Sigmoid colon (tissue), 7 donors: ENCODE measurements around the gene SYNDIG1. TPM values are rescaled to one million over a fixed set of nuclear protein-coding genes. Genes with fewer than 3 reads are reported as not detected.

Experiments used
- DNase-seq: peaks from one replicate; pipeline ENCODE4 v3.0.0-alpha.2; 2019
- H3K27ac ChIP-seq, 4 donors: fragments of 200-600 bp; sonication (generic); one replicate each; pipeline ENCODE4 v1.5.1; 2016 to 2019; ENCODE audit warnings: mild to moderate bottlenecking in 1 of 4
- H3K27me3 ChIP-seq, 3 donors: fragments of 200-600 bp; sonication (generic); one replicate each; pipeline ENCODE4 v1.5.1; 2019; ENCODE audit warnings: mild to moderate bottlenecking in 1 of 3
- H3K36me3 ChIP-seq, 4 donors: fragments of 200-600 bp; sonication (generic); one replicate each; pipeline ENCODE4 v1.5.1; 2016 to 2019
- H3K4me1 ChIP-seq, 4 donors: fragments of 200-600 bp; sonication (generic); one replicate each; pipeline ENCODE4 v1.5.1; 2017 to 2019
- H3K4me3 ChIP-seq, 4 donors: fragments of 200-600 bp; sonication (generic); one replicate each; pipeline ENCODE4 v1.5.1; 2017 to 2019; ENCODE audit warnings: mild to moderate bottlenecking in 2 of 4, moderate library complexity in 1 of 4
- H3K9me3 ChIP-seq, 4 donors: fragments of 200-600 bp in 3 of 4; sonication (generic) in 3 of 4; one replicate each; pipeline versions ENCODE4 v1.5.1 to v1.6.1; 2013 to 2019
- EP300 ChIP-seq, 4 donors: sonication (generic); formaldehyde crosslinking; IDR thresholded peaks; one replicate each; pipeline ENCODE4 v1.6.1; 2017; ENCODE audit warnings: antibody characterized with exemption in 4 of 4
- POLR2A ChIP-seq, 2 donors: fragments of 450-650 bp; IDR thresholded peaks; one replicate each; pipeline ENCODE4 v1.6.1; 2016; ENCODE audit warnings: antibody characterized with exemption in 2 of 2, mild to moderate bottlenecking in 2 of 2, moderate library complexity in 2 of 2
- POLR2AphosphoS5 ChIP-seq, 4 donors: sonication (generic); formaldehyde crosslinking; IDR thresholded peaks; one replicate each; pipeline ENCODE4 v1.6.1; 2017; ENCODE audit warnings: antibody characterized with exemption in 4 of 4
- WGBS, 2 donors: extraction: QIAGEN DNeasy Blood & Tissue Kit; methylation state at CpG; one replicate each; pipeline ENCODE4 v1.1.7; 2013; 5-methylcytosine and 5-hydroxymethylcytosine counted together
- intact Hi-C: fragments of 100-400 bp; cut with DNase I; formaldehyde crosslinking; loops from one replicate; pipeline ENCODE4 v1.15.1; 2023
- polyA plus RNA-seq, 3 donors: library from polyadenylated mRNA; stranded (reverse); fragments of 200-250 nt; gene quantifications; one replicate each; pipeline ENCODE4 v1.2.3, GENCODE V29; 2013
- total RNA-seq, 4 donors: library from RNA; depleted of rRNA; stranded (reverse); fragments of >200 nt; gene quantifications; one replicate each; pipeline ENCODE4 v1.1.0, GENCODE V29; 2016
- TF ChIP-seq, protein P1 (sequence below), 4 experiments: fragments of 450-650 bp in 3 of 4; fragments of 200-600 bp in 1 of 4; IDR thresholded peaks; one replicate each; pipeline ENCODE4 v1.5.1; 2016 to 2019; ENCODE audit warnings: antibody characterized with exemption in 4 of 4, mild to moderate bottlenecking in 3 of 4, moderate library complexity in 2 of 4
- donor health status: healthy with polysubstance abuse.
- donor health status: Bipolar disorder and iron deficiency.
- donor health status: healthy.

The SYNDIG1 gene
- total and polyA plus RNA-seq, 7 donors: 0.16 to 0.69 (median 0.36) TPM; not detected in 2

DNA sequence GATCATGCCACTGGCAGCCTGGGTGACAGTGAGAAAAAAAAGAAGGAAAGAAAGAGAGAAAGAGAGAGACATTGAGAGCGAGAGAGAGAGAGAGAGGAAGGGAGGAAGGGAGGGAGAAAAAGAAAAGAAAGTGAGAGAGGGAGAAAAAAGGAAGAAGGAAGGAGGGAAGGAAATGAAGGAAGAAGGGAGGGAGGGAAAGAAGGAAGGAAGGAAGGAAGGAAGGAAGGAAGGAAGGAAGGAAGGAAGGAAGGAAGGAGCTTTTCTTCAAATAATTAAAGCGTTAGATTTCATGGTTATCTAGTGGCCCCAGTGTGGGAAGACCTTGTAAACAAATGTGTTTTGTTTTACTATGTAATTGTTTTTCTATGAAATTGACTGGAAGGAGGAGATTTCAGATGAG is 170.8 kb downstream of the SYNDIG1 start:
- Histone ChIP-seq H3K4me1 (peaks cover 0 to 1% (median 0%) of the 10 kb centered on the region in 4 donors), H3K9me3 (no peaks in the 10 kb centered on the region), H3K4me3 (no peak overlapping the region), H3K27me3 (no peaks in the 10 kb centered on the region), H3K36me3 (no peaks in the 10 kb centered on the region), H3K27ac (no peak overlapping the region)
- no peak for DNase-seq
- 78 to 79% methylated on average over 2 of the region's 2 CpGs for WGBS, 2 donors
- intact Hi-C loops: no loop called here
- no peak for TF ChIP-seq POLR2A (IDR thresholded peaks at IDR 0.05)
- TF ChIP-seq, protein P1, sequence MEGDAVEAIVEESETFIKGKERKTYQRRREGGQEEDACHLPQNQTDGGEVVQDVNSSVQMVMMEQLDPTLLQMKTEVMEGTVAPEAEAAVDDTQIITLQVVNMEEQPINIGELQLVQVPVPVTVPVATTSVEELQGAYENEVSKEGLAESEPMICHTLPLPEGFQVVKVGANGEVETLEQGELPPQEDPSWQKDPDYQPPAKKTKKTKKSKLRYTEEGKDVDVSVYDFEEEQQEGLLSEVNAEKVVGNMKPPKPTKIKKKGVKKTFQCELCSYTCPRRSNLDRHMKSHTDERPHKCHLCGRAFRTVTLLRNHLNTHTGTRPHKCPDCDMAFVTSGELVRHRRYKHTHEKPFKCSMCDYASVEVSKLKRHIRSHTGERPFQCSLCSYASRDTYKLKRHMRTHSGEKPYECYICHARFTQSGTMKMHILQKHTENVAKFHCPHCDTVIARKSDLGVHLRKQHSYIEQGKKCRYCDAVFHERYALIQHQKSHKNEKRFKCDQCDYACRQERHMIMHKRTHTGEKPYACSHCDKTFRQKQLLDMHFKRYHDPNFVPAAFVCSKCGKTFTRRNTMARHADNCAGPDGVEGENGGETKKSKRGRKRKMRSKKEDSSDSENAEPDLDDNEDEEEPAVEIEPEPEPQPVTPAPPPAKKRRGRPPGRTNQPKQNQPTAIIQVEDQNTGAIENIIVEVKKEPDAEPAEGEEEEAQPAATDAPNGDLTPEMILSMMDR (IDR thresholded peaks at IDR 0.05): no peak
- TF ChIP-seq EP300 (IDR thresholded peaks at IDR 0.05): no peak
- no peak for TF ChIP-seq POLR2AphosphoS5 (IDR thresholded peaks at IDR 0.05)

DNA sequence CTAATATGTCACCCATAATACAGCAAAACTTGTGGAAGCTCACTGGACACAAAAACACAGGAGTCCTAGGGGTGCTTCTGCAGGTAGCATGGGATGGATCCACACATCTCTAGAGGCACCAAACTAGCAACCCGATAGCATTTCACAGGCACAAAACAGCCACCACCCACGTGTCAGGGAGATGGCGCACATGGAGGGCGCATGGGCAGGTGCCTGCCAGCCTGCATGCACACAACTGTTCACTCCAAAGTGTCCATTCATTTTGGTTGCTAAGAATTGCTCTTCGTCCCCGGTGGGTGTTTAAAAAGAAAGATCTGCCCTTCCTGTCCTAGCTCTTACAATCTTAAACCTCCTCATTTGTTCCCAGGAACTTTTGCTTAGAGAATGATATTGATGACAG is 171.3 kb downstream of the SYNDIG1 start:
- no peaks in the 10 kb centered on the region for H3K9me3 ChIP-seq
- no peaks in the 10 kb centered on the region for H3K27me3 ChIP-seq
- 80 to 86% methylated on average over 6 of the region's 6 CpGs for WGBS, 2 donors
- no peak for DNase-seq
- no peak overlapping the region for H3K4me3 ChIP-seq
- H3K27ac ChIP-seq: no peak overlapping the region
- H3K4me1 ChIP-seq: no peaks in the 10 kb centered on the region
- no peaks in the 10 kb centered on the region for H3K36me3 ChIP-seq
- TF ChIP-seq POLR2AphosphoS5 (IDR thresholded peaks at IDR 0.05): no peak
- no peak for TF ChIP-seq POLR2A (IDR thresholded peaks at IDR 0.05)
- TF ChIP-seq, protein P1 (IDR thresholded peaks at IDR 0.05): no peak
- intact Hi-C loops: no loop called here

DNA sequence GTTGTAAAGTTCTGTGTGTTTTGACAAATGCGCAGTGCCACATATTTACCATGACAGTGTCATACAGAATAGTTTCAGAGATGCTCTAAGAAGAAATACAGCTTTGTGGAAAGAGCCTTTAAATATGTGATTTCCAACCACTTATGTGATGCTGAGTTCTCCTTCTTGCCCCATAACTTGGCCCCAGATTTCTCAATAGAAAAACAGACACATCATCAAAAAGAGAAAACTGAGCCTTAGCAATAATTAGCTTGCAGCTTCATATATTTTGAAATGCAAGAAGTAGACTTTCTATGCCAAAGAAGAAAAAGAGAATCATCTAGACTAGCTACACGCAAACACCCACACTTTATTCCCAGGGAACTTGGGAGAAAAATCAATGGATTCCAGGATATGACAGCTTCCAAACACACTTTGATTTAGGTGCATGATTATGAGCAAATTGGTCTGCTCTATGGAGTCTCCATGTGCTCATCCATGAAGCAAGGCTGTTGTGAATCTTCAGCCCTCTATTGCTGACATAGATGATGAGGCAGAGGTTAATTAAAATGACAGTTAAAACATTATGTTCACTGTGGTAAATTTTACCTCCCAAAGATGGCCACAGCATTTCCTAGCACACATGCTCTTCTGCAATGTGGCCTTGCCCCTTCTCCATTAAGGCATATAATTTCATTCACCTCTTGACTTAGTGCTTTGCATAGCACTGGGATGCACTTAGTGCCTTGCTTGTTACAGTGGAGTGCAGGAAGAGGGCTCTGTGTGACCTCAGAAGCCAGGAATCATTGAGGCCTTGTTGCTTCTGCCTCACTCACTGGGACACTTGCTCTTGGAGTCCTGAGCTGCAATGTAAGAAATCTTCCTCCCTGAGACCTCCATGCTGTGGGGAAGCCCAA is 174.6 kb downstream of the SYNDIG1 start:
- Histone ChIP-seq H3K4me1 (no peaks in the 10 kb centered on the region), H3K27ac (no peak overlapping the region), H3K27me3 (no peaks in the 10 kb centered on the region), H3K4me3 (no peak overlapping the region), H3K36me3 (no peaks in the 10 kb centered on the region), H3K9me3 (no peaks in the 10 kb centered on the region)
- 94 to 96% methylated on average over 2 of the region's 2 CpGs for WGBS, 2 donors
- no peak for DNase-seq
- intact Hi-C loops: no loop called here
- no peak for TF ChIP-seq POLR2AphosphoS5 (IDR thresholded peaks at IDR 0.05)
- TF ChIP-seq, protein P1 (IDR thresholded peaks at IDR 0.05): no peak
- TF ChIP-seq POLR2A (IDR thresholded peaks at IDR 0.05): no peak
- TF ChIP-seq EP300 (IDR thresholded peaks at IDR 0.05): no peak

DNA sequence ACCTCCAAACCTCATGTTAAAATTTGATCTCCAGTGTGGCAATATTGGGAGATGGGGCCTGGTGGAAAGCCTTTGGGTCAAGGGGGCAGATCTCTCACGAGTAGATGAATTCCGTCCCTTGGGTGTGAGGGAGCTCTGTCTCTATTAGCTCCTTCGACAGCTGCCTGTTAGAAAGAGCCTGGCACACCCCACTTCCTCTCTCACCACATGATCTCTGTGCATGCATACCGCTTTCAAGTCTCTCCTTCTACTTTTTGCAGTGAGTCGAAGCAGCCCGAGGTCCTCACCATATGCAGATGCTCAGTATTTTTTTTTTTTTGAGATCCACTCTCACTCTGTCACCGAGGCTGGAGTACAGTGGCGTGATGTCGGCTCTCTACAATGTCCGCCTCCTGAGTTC is 176.9 kb downstream of the SYNDIG1 start:
- Histone ChIP-seq H3K27ac (no peak overlapping the region), H3K4me3 (no peak overlapping the region), H3K36me3 (no peaks in the 10 kb centered on the region), H3K4me1 (peaks cover 0 to 9% (median 0%) of the 10 kb centered on the region in 4 donors), H3K27me3 (no peaks in the 10 kb centered on the region), H3K9me3 (no peaks in the 10 kb centered on the region)
- intact Hi-C loops: no loop called here
- 62 to 82% methylated on average over 10 of the region's 10 CpGs for WGBS, 2 donors
- DNase-seq: no peak
- no peak for TF ChIP-seq POLR2A (IDR thresholded peaks at IDR 0.05)
- TF ChIP-seq POLR2AphosphoS5 (IDR thresholded peaks at IDR 0.05): no peak
- TF ChIP-seq EP300 (IDR thresholded peaks at IDR 0.05): no peak
- TF ChIP-seq, protein P1 (IDR thresholded peaks at IDR 0.05): no peak
